NOMO-1 treated with DMSO at 0.1 percent for 48 hours (cell line): ENCODE measurements around the gene CTSA.
A peak's percentile ranks its signal among the peaks of the same experiment; 100 is the strongest.

Source experiments
- DNase-seq: peaks from one replicate; lab custom pipeline; 2025; ENCODE audit not compliant: unreplicated experiment; lab: John Stamatoyannopoulos, UW

CTSA gene

DNA sequence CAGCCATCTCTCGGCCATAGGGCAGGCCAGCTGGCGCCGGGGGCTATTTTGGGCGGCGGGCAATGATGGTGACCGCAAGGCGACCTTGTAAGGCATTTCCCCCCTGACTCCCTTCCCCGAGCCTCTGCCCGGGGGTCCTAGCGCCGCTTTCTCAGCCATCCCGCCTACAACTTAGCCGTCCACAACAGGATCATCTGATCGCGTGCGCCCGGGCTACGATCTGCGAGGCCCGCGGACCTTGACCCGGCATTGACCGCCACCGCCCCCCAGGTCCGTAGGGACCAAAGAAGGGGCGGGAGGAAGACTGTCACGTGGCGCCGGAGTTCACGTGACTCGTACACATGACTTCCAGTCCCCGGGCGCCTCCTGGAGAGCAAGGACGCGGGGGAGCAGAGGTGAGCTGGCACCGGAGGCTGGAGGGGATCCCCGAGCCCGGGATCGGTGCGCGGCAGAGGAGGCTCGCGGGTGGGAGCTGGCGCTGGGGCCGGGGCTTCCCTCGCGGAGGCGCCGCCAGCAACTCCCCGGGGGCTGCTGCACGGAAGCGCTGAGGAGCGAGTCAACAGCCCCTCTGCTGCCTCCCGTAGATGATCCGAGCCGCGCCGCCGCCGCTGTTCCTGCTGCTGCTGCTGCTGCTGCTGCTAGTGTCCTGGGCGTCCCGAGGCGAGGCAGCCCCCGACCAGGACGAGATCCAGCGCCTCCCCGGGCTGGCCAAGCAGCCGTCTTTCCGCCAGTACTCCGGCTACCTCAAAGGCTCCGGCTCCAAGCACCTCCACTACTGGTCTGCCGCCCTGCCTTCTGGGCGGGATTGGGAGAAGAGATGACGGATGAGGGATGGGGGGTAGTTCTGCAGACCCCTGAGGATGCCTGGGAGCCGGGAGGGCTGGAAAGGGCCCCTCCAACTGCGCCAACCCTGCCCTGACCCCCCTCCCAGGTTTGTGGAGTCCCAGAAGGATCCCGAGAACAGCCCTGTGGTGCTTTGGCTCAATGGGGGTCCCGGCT is at the start of gene CTSA, which contains the start of gene NEURL2:
CTSA (plus strand) TSS at position 351 of the 999 bp plus-strand sequence; CDS start at position 585, 234 bp downstream.
NEURL2 (minus strand) TSS at position 224 of the 999 bp plus-strand sequence; CDS start at position 7, 217 bp downstream.
- DNase-seq: peak; percentile 77

DNA sequence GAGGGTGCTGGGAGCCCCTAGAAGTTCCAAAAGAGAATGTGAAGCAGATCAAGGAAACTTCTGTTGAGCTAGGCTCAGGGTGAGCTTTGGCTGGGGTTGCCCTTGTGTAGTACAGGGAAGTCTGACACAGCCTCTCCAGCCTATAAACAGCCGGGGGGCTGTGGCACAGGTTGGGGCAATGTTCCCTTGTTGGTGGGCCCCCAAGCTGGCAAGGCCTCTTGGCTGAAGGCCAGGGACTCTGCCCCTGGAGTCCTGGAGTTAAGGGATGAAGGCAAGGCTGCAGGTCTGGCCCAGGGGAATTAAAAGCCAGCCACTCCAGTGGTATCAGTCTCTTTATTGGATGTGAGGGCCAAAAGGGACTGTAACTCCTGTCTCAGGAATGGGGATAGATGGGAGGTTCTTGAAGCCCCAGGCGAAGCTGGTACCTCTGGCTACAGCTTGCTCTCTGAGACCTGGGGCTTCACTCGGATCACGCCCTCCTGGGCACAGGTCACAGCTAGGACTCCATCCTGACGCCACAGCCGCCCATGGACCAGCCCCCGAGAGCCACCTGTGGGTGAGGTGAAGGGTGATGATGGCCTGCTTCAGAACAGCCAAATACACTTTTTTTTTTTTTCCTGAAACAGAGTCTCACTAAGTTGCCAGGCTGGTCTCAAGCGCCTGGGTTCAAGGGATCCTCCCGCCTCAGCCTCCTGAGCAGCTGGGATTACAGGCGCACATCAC is 49.6 kb upstream of the CTSA start:
- DNase-seq: no peak

DNA sequence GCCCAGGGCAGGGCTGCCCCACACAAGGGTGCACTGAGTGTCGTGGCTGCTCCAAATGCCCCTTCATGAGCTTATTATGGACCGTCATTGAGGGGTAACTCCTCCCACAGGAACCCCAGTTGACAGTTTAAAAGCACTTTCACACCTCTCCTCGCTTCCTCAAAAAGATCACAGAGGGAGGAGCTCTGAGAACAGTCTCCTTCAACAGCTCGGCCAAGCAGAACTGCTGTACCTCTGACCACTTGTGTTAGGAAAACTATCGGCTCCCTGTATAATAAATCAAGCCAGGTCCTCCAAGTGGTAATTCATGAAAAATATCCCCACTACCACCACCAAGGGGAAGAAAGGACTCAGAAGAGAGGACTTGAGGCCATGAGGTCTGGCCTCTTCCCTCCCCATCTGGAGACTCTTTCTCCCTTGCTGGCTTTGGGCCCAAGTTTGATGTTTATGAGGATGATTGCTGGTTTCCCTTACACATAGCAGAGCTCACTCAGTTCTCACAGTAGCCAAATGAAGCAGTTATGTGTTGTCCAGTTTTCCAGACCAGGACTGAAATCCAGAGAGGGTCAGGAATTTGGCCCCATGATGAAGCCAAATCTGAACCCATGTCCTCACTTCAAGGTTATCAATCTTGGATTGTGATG is 48.8 kb upstream of the CTSA start:
- peak; percentile 95 for DNase-seq

DNA sequence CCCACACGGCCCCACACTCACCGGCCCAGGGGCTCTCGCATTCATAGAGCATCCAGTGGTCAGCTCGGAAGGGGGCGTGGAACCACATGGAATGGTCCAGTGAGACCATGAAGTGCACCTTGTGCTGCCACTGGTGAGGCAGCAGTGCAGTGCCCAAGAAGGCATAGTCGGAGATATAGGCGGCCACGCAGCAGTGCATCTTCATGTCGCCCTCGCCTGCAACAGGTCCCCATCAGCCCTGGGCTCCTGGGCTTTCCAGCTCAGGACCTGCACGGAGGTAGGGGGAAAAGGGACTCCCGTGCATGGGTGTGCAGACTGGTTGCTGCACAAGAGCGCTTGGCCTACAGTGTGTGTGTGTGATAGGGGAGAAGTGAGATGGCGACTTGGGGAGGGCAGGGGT is 47.6 kb upstream of the CTSA start:
- no peak for DNase-seq

DNA sequence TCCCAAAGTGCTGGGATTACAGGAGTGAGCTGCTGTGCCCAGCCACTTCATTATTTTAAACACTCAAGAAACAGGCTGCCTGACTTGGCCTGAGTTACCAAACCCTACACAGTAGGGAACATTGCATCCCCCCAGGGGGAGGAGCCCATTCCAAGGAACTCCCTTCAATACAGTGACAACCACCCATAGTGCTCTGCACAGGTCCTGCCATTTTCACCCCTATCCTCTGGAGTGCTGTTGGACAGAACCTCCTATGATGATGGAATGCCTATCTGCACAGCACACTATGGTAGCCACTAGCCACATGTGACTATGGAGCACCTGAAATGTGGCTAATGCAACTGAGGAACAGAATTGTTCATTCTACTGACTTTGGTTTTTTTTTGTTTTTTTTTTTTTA is 45.7 kb upstream of the CTSA start:
- DNase-seq: no peak

DNA sequence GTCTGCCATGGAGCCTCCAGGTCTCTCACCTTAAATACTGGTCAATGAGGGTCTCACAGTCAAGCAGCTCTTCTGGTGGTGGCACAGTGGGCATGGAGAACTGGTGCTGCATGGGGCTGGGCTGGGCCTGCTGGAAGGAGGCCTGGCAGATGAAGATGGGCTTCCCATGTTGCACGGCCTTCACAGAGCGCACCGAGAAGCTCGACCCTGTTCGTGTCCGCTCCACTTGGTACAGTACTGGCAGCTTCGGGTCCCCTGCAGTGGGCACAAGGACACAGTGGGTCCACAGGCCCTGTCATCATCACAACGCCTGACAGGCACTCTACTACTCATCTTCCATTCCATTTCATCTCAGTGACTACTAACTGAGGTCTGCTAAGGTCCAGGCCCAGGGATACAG is 42.7 kb upstream of the CTSA start:
- DNase-seq: no peak

DNA sequence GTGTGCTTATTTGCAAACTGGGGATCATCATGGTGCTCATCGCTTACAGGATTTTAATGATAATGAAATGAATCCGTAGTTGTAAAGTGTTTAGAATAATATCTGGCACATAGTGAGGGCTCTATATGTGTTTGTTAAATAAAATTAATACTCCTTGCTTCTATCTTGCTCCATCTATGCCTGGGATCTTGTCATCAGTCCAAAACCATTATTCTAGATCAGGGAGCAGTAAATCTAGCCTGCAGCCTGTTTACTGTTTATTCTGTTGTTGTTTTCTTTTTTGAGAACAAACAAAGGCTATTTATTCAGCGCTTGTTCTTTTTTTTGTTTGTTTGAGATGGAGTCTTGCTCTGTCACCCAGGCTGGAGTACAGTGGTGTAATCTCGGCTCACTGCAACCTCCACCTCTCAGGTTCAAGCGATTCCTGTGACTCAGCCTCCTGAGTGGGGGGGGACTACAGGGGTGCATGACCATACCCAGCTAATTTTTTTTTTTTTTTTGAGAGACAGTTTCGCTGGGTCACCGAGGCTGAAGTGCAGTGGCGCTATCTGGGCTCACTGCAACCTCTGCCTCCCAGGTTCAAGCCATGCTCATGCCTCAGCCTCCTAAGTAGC is 42.1 kb upstream of the CTSA start:
- no peak for DNase-seq

DNA sequence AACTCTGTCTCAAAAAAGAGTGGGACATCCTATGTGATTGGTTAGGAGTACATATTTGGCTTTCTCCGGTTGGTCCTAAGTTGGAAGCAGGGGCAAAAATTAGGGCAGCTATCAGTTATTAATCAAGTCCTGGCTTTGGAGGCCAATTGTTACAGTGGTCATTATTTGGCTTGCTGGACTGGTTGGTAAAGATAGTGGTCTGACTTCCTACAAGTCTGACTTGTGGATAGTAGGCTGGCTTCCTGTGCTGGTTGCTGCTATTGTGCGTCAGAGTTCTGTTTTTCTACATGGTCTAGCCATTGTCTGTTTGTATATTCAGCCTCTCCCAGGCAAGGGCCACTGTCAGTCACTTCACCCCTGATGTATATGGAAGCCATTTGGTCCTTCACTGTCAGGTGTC is 40.9 kb upstream of the CTSA start:
- no peak for DNase-seq

DNA sequence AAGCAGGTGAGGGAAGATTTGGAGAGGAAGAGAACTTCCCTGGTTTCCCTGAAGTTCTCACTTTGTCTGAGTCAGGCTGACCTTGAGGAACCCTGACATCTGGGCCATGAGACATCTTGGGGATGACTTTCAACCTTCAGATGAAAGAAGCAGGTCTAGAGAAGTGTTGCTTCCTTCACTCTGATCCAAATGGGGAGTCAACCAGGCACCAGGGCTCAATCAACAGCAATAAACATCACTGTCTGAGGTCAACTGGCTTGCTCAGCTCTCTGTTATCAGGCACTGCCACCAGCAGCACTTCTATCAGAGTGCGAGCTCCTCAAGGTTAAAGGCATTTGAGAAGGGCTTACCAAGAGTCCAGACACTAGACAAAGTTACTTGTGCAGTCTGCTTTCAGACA is 40.2 kb upstream of the CTSA start:
- no peak for DNase-seq

DNA sequence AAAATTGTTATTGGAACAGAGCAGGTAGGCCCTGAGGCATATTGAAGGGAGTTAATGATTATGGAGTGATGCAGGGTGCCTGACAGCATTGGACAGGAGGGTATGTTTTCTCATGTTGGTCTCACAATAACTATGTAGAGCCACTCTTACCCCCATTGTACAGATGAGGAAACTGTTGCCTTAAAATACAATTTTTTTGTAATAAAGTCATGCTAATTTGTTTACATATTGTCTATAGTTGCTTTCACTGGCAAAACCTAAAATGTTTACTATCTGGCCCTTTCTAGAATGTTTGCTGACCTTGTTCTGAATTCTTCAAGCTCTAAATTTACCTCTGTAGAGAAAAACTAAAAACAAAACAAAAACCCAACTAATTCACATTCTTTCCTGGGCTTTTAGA is 39.6 kb upstream of the CTSA start:
- no peak for DNase-seq

DNA sequence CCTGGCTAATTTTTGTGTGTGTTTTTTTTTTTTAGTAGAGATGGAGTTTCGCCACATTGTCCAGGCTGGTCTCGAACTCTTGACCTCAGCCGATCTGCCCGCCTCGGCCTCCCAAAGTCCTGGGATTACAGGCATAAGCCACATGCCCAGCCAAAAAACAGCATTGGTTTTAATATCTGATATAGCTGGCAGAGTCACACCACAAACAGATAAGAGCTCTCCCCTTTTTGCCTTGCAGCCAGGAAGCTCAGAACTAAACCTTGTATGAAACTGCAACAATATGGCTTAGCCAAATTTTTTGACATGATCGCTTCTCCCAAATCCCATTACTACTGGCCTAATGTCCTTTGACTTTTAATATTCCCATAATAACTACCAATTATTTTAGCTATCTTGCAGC is 38.8 kb upstream of the CTSA start:
- no peak for DNase-seq

DNA sequence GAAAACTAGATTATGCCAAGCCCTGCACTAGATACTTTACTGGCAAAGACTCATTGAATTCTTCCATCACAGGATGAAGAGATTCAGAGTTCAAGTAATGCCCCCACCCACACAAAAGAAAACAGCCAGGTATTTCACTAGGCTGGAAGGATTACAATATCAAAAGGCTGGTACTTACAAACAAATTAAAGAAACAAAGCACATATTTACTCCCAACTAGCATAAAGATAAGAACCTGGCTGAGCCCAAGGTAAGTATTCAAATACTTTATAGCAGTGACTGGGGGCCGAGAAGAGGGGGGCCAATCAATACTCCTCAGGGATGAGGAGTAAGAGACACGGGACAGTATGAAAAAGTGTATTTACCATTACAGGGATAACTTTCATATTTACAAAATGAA is 37.7 kb upstream of the CTSA start:
- DNase-seq: no peak

DNA sequence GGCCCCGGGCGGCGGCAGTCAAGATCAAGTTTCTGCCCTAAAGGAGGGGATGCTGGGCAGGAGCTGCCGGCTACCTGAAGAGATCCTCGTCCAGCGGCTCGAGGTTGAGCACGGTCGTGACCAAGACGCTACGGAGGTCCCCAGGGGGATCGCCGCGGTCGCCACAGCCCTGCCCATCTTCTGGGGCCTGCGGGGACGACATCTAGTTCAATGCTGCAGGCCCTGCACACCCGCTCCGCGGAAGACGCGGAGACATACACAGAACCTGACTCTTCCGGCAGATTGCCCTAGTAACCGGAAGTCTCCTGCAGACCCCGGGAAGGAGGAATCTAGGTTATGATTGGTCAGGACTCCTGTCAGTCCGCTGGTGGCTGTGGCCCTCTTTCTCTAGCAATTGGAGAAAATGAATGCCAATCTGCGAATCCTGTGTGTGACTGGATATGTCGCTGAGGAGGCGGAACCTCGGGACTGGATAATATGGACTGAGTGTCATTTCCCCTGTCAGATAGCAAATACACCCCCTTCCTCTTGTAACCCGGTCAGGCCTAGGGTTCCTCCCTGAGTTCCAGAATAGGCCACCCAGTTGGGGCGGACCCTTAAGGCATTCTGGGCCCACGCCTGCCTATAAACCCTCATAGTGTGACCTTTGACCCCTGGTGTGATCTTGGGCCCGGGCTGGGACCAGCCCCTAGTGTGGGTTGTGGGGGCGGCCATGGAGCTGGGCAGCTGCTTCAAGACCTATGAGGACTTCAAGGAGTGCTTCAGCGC is 33.8 kb upstream of the CTSA start, which contains the start of the genes ACOT8 and ZSWIM3:
ACOT8 (minus strand) TSS at position 279 of the 768 bp plus-strand sequence; CDS start at position 202, 77 bp downstream.
ZSWIM3 (plus strand) TSS at position 501 of the 768 bp plus-strand sequence; CDS start at position 713, 212 bp downstream.
- DNase-seq: peak; percentile 99

DNA sequence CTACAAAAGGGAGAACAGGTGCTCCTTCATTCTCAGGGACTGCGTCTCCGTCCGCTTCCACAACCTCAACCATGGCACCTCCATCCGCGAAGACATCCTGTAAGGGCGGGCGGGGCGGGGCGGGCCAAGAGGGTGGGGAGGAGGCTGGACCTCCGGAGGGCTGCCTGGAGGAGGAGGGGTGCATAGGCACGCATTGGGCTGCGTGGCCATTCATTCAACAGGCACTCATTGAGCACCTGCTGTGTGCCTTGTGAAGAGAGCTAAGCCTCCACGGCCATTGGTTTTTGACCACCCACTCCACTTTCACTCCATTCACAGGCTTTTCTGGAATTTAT is 33.3 kb upstream of the CTSA start:
- peak; percentile 56 for DNase-seq

DNA sequence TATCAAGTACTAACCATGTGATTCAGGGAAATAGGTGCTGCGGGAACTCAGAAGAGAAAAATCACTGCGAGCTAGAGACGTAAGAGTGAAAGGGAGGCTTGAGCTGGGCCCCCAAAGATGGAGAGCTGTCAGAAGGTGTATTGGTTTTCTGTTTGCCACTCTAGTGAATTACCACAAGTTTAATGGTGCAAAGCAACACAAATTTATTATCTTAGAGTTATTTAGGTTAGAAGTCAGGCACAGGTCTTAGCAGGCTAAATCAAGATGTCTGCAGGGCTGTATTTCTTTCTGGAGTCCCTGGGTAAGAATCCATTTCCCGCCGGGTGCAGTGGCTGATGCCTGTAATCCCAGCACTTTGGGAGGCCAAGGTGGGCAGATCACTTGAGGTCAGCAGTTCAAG is 31.2 kb upstream of the CTSA start:
- no peak for DNase-seq

DNA sequence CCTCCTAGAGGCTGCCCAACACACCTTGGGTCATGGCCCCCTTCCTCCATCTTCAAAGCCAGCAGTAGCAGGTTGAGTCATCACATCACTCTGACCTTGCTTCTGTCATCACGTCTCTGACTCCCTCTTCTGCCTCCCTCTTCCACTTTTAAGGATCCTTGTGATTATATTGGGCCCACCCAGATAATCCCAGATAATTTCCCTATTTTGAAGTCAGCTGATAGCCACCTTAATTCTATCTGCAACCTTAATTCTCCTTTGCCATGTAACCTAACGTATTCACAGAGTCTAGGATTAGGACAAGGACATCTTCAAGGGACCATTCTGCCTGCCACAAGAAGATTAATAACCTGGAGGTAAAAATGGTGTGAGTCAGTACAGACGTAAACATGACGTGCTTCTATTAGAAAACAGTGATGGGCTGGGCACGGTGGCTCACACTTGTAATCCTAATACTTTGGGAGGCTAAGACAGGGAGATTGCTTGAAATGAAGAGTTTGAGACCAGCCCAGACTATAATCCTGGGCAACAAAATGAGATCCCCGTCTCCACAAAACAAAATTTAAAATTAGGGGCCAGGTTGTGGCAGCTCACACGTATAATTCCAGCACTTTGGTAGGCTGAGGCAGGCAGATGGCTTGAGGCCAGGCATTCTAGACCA is 30.4 kb upstream of the CTSA start:
- no peak for DNase-seq

DNA sequence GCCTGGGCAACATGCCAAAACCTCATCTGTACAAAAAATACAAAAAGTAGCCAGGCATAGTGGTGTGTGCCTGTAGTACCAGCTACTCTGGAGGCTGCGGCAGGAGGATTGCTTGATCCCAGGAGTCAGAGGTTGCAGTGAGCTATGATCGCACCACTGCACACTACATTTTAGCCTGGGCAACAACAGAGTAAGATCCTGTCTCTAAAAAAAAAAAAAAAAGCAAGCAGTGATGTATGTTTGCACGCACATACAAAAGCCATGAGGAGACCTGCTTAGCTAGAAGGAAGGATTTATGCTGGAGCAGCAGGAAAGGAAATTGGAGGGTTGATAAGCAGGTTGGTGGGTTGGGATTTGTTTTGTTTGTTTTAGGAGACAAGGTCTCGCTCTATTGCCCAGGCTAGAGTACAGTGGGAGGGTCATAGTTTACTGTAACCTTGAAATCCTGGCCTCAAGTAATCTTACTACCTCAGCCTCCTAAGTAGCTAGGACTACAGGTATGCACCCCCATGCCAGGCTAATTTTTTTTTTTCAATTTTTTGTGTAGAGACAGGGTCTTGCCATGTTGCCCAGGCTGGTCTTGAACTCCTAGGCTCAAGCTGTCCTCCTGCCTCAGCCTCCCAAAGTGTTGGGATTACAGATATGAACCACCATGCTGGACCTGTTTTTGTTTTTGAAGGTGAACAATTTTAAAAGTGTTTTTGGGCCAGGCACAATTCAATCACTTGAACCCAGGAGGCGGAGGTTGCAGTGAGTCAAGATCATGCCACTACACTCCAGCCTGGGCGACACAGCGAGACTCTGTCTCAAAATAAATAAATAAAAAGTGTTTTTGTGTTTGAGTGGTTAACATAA is 29.7 kb upstream of the CTSA start:
- DNase-seq: no peak

DNA sequence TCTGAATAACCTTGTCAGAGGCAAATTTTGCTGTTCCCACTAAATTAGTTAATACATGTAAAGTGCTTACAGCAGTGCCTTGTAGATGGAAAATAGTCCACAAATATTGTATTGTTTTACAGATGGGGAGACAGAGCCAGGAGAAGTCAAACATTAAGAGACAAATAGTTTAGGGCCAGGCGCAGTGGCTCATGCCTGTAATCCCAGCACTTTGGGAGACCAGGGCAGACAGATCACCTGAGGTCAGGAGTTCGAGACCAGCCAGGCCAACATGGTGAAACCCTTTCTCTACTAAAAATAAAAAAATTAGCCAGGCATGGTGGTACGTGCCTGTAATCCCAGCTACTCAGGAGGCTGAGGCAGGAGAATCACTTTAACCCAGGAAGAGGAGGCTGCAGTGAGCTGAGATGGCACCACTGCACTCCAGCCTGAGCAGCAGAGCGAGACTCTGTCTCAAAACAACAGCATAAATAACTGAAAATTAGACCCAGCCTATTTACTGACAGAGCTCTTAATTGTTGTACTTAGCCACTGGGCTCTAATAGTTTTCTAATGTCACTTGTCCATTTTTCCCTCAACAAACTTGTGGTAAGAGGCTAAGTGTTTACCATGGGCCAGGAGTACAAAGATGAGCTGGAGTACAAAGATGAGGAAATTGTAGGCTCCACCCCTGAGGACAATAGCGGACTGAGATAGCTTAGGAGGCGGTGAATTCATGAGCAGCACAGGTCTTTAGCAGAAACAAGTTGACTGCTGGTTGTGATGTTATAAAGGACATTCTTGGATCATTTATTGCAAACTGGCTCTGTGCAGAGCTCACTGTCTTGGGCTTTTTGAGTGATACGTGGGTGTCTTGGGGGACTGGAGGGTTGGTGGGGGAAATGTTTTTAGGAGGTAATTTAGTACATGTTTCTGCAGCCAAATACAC is 27.3 kb upstream of the CTSA start:
- no peak for DNase-seq
